ENCODE measurements around the gene HMGB3.
"Not testable (repeated sequence)": the region's sequence is repeated elsewhere in the genome, so short reads cannot be mapped to it uniquely, and the experiment has no call there.

Gene HMGB3

GRCh38 chrX:150961631-150962030 is 21.5 kb upstream of the HMGB3 start:
- TF ChIP-seq, protein P1, sequence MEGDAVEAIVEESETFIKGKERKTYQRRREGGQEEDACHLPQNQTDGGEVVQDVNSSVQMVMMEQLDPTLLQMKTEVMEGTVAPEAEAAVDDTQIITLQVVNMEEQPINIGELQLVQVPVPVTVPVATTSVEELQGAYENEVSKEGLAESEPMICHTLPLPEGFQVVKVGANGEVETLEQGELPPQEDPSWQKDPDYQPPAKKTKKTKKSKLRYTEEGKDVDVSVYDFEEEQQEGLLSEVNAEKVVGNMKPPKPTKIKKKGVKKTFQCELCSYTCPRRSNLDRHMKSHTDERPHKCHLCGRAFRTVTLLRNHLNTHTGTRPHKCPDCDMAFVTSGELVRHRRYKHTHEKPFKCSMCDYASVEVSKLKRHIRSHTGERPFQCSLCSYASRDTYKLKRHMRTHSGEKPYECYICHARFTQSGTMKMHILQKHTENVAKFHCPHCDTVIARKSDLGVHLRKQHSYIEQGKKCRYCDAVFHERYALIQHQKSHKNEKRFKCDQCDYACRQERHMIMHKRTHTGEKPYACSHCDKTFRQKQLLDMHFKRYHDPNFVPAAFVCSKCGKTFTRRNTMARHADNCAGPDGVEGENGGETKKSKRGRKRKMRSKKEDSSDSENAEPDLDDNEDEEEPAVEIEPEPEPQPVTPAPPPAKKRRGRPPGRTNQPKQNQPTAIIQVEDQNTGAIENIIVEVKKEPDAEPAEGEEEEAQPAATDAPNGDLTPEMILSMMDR (IDR thresholded peaks at IDR 0.05; ENCODE audit: insufficient read depth, low read depth, low read length, missing control alignments), result no peak
- DNase-seq (ENCODE audit: low read depth), result no peak
- H3K4me3 ChIP-seq (ENCODE audit: low read length), result no peak overlapping the region

GRCh38 chrX:150964416-150964815 is 18.7 kb upstream of the HMGB3 start:
- H3K4me3 ChIP-seq (ENCODE audit: low read length); DNase-seq (ENCODE audit: low read depth): not testable (repeated sequence)

- H3K4me3 ChIP-seq (ENCODE audit: low read length), result no peak overlapping the region
- TF ChIP-seq, protein P1 (IDR thresholded peaks at IDR 0.05; ENCODE audit: insufficient read depth, low read depth, low read length, missing control alignments), result no peak
- DNase-seq (ENCODE audit: low read depth), result no peak
Observed at GRCh38 chrX:150966235-150966634, 16.9 kb upstream of the HMGB3 start.

- no peak for DNase-seq (ENCODE audit: low read depth)
- TF ChIP-seq, protein P1 (IDR thresholded peaks at IDR 0.05; ENCODE audit: insufficient read depth, low read depth, low read length, missing control alignments), result no peak
- no peak overlapping the region for H3K4me3 ChIP-seq (ENCODE audit: low read length)
Observed at GRCh38 chrX:150966742-150967141, 16.4 kb upstream of the HMGB3 start.

GRCh38 chrX:150967786-150968185 is 15.3 kb upstream of the HMGB3 start:
- TF ChIP-seq, protein P1 (IDR thresholded peaks at IDR 0.05; ENCODE audit: insufficient read depth, low read depth, low read length, missing control alignments), result no peak
- no peak for DNase-seq (ENCODE audit: low read depth)
- H3K4me3 ChIP-seq (ENCODE audit: low read length), result no peak overlapping the region

- no peak overlapping the region for H3K4me3 ChIP-seq (ENCODE audit: low read length)
- no peak for DNase-seq (ENCODE audit: low read depth)
- TF ChIP-seq, protein P1 (IDR thresholded peaks at IDR 0.05; ENCODE audit: insufficient read depth, low read depth, low read length, missing control alignments), result no peak
Observed at GRCh38 chrX:150968862-150969720, 14.0 kb upstream of the HMGB3 start.

DNA sequence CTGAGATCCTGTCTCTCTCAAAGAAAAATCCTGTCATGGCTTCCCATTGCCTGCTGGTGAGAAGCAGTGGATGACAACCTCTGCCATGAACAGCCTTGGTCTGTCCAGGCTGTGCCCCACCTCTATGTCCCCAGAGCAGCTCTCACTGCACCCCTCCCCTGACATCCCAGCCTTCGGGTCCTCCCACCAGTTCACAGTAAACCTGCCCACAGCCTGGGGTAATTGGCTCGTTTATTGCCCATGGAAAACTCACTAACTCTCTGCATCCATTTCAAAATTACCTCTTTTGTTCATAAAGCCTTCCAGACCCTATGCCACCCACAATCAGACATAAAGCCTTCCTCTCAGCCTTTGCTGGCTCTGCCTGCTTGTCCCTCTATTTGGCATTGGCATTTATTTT is 10.7 kb upstream of the HMGB3 start:
- no peak overlapping the region for H3K4me3 ChIP-seq (ENCODE audit: low read length)
- no peak for DNase-seq (ENCODE audit: low read depth)
- TF ChIP-seq, protein P1 (IDR thresholded peaks at IDR 0.05; ENCODE audit: insufficient read depth, low read depth, low read length, missing control alignments), result no peak

All from epithelial cell of esophagus (primary cell).